Keratinocyte (primary cell): ENCODE data around the gene WDR87.

ENCODE experiments used
- EZH2 ChIP-seq: IDR thresholded peaks from one replicate; pipeline ENCODE4 v1.6.1; 2012; ENCODE audit warnings: inconsistent platforms, mild to moderate bottlenecking, low read length, moderate library complexity
- TF ChIP-seq, protein P1 (sequence below), 3 experiments: IDR thresholded peaks in 1 of 3; conservative IDR thresholded peaks in 1 of 3; optimal IDR thresholded peaks in 1 of 3; 2 replicates in 2 of 3; 3 replicates in 1 of 3; pipeline versions ENCODE3 to v1.5.1; 2011; ENCODE audit warnings: low read length in 3 of 3, mild to moderate bottlenecking in 3 of 3, moderate library complexity in 2 of 3, control low read depth in 1 of 3, inconsistent platforms in 1 of 3; ENCODE audit not compliant: insufficient read depth in 2 of 3; ENCODE audit errors: extremely low read depth in 1 of 3

DNA sequence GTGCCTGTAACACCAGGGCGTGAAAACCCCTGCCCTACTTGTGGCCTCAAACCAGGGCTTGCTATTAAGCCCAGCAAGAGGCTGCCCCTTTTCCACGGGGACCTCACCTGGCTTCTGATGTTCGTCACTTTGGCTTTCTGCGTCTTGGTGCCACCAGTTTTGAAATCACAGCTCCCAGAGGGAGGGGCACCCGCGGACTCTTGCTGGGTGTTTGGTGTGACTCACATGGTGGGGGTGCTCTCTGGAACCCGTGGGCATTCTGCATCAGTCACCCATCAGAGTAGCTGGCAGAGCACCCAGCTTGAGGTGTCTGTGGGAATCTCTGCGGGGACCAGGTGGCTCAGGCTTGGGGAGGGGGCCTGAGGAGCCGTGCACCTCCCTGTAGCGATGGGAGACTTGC lies 19.9 kb upstream of the WDR87 start:
- TF ChIP-seq, protein P1, sequence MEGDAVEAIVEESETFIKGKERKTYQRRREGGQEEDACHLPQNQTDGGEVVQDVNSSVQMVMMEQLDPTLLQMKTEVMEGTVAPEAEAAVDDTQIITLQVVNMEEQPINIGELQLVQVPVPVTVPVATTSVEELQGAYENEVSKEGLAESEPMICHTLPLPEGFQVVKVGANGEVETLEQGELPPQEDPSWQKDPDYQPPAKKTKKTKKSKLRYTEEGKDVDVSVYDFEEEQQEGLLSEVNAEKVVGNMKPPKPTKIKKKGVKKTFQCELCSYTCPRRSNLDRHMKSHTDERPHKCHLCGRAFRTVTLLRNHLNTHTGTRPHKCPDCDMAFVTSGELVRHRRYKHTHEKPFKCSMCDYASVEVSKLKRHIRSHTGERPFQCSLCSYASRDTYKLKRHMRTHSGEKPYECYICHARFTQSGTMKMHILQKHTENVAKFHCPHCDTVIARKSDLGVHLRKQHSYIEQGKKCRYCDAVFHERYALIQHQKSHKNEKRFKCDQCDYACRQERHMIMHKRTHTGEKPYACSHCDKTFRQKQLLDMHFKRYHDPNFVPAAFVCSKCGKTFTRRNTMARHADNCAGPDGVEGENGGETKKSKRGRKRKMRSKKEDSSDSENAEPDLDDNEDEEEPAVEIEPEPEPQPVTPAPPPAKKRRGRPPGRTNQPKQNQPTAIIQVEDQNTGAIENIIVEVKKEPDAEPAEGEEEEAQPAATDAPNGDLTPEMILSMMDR (optimal IDR thresholded peaks at IDR 0.05 in 1 of 3, IDR thresholded peaks at IDR 0.05 in 1 of 3, conservative IDR thresholded peaks at IDR 0.05 in 1 of 3; ENCODE audit: extremely low read depth in 1 of 3, insufficient read depth in 2 of 3, low read length in 3 of 3), result no peak
- TF ChIP-seq EZH2, result no peak
